Stomach (tissue), 9 donors: Measurements from ENCODE around the gene PTCSC3. TPM values are rescaled to one million over a fixed set of nuclear protein-coding genes. Genes with fewer than 3 reads are reported as not detected.
"Not testable (repeated sequence)": the region's sequence is repeated elsewhere in the genome, so short reads cannot be mapped to it uniquely, and the experiment has no call there.

Experiments used
- DNase-seq, 2 donors: peaks; one replicate each; pipeline versions ENCODE4 v3.0.0 to v3.0.0-alpha.2; 2013 to 2019
- H3K27ac ChIP-seq, 5 donors: fragments of 200-600 bp in 4 of 5; sonication (generic) in 4 of 5; one replicate each; pipeline ENCODE4 v1.5.1; 2013 to 2019; ENCODE audit warnings: mild to moderate bottlenecking in 1 of 5, moderate library complexity in 1 of 5
- H3K27me3 ChIP-seq, 3 donors: fragments of 200-600 bp; sonication (generic); one replicate each; pipeline ENCODE4 v1.5.1; 2017 to 2019; ENCODE audit warnings: mixed run types in 1 of 3
- H3K36me3 ChIP-seq, 4 donors: fragments of 200-600 bp; sonication (generic); 1 replicate in 3 of 4; 2 replicates in 1 of 4; pipeline ENCODE4 v1.5.1; 2016 to 2019
- H3K4me1 ChIP-seq, 4 donors: fragments of 200-600 bp; sonication (generic); one replicate each; pipeline ENCODE4 v1.5.1; 2016 to 2019
- H3K4me3 ChIP-seq, 4 donors: fragments of 200-600 bp; sonication (generic) in 3 of 4; one replicate each; pipeline ENCODE4 v1.5.1; 2016 to 2019; ENCODE audit warnings: mild to moderate bottlenecking in 1 of 4
- H3K9me3 ChIP-seq, 4 donors: fragments of 200-600 bp; sonication (generic); one replicate each; pipeline ENCODE4 v1.5.1; 2016 to 2019
- EP300 ChIP-seq: sonication (generic); formaldehyde crosslinking; IDR thresholded peaks from one replicate; pipeline ENCODE4 v1.6.1; 2017; ENCODE audit warnings: antibody characterized with exemption
- POLR2A ChIP-seq, 4 donors: fragments of 450-650 bp; IDR thresholded peaks; one replicate each; pipeline ENCODE4 v1.6.1; 2016; ENCODE audit warnings: antibody characterized with exemption in 4 of 4, control low read depth in 2 of 4, mild to moderate bottlenecking in 1 of 4, moderate library complexity in 1 of 4
- POLR2AphosphoS5 ChIP-seq, 3 donors: sonication (generic); formaldehyde crosslinking; IDR thresholded peaks; one replicate each; pipeline ENCODE4 v1.6.1; 2016; ENCODE audit warnings: antibody characterized with exemption in 3 of 3
- WGBS, 5 donors: extraction: QIAGEN DNeasy Blood & Tissue Kit in 3 of 5; methylation state at CpG; one replicate each; pipeline versions ENCODE4 v1.1.5 to v1.1.7; 2013 to 2018; 5-methylcytosine and 5-hydroxymethylcytosine counted together
- intact Hi-C: fragments of 100-400 bp; cut with DNase I; formaldehyde crosslinking; loops from one replicate; pipeline ENCODE4 v1.15.1; 2023; ENCODE audit warnings: low total_unique reads
- polyA plus RNA-seq, 3 donors: library from polyadenylated mRNA; stranded (reverse); fragments of 200-250 nt; gene quantifications; one replicate each; pipeline ENCODE4 v1.2.3, GENCODE V29; 2013
- total RNA-seq, 5 donors: library from RNA; depleted of rRNA; stranded (reverse); fragments of >200 nt; gene quantifications; one replicate each; pipeline versions ENCODE4 v1.1.0 to v1.2.3, GENCODE V29; 2014 to 2016
- TF ChIP-seq, protein P1 (sequence below), 7 experiments: fragments of 450-650 bp in 4 of 7; fragments of 200-600 bp in 3 of 7; sonication (generic) in 3 of 7; IDR thresholded peaks; one replicate each; pipeline ENCODE4 v1.5.1; 2016 to 2019; ENCODE audit warnings: antibody characterized with exemption in 7 of 7, control low read depth in 2 of 7, mild to moderate bottlenecking in 1 of 7
- donor health status: healthy with polysubstance abuse.
- donor health status: Bipolar disorder and iron deficiency.
- donor health status: healthy.

Gene PTCSC3
- total and polyA plus RNA-seq, 8 donors = 0.65 TPM; not detected in 7

DNA sequence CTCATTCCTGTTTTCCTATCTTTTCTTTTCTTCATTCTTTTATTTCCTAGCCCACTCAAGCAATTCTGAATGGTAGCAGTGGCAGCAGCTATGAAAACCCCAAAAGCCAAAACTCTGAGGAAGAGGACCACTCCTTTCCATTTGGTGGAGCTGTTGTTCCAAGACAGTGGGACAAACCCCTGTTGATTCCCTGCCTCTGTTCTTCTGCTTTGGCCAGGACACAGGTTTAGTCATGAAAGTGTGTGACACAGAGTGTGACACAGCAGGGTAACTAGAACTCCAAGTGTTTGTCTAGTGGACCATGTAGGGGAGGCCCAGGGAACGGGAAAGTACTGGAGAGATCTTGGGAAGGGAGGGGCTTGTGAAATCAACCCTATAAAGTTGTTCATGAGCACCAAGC is 71.1 kb downstream of the PTCSC3 start:
- TF ChIP-seq POLR2A (IDR thresholded peaks at IDR 0.05) (no peak), EP300 (no peak), POLR2AphosphoS5 (IDR thresholded peaks at IDR 0.05) (no peak)
- TF ChIP-seq, protein P1, sequence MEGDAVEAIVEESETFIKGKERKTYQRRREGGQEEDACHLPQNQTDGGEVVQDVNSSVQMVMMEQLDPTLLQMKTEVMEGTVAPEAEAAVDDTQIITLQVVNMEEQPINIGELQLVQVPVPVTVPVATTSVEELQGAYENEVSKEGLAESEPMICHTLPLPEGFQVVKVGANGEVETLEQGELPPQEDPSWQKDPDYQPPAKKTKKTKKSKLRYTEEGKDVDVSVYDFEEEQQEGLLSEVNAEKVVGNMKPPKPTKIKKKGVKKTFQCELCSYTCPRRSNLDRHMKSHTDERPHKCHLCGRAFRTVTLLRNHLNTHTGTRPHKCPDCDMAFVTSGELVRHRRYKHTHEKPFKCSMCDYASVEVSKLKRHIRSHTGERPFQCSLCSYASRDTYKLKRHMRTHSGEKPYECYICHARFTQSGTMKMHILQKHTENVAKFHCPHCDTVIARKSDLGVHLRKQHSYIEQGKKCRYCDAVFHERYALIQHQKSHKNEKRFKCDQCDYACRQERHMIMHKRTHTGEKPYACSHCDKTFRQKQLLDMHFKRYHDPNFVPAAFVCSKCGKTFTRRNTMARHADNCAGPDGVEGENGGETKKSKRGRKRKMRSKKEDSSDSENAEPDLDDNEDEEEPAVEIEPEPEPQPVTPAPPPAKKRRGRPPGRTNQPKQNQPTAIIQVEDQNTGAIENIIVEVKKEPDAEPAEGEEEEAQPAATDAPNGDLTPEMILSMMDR (IDR thresholded peaks at IDR 0.05) = no peak
- WGBS, 5 donors = 0 to 8% (median 4%) methylated on average over 1 of the region's 1 CpG
- peak in 1 of 2 donors; percentile 12 for DNase-seq
- no peaks in the 10 kb centered on the region for H3K9me3 ChIP-seq
- no peaks in the 10 kb centered on the region for H3K4me1 ChIP-seq
- no peaks in the 10 kb centered on the region for H3K36me3 ChIP-seq
- no peak overlapping the region for H3K4me3 ChIP-seq
- intact Hi-C loops = no loop called here
- no peak overlapping the region for H3K27ac ChIP-seq
- no peaks in the 10 kb centered on the region for H3K27me3 ChIP-seq

DNA sequence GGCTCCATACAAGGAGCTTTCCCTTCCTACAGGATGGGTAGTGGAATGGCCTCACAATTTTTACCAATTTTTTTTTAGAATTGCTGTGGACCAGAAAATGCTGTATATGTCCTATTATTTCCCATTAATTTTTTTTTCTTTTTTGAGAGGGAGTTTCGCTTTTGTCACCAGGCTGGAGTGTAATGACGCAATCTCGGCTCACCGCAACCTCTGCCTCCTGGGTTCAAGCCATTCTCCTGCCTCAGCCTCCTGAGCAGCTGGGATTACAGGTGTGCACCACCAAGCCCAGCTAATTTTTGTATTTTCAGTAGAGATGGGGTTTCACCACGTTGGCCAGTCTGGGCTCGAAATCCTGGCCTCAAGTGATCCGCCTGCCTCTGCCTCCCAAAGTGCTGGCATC is 72.3 kb downstream of the PTCSC3 start:
- H3K36me3 ChIP-seq, intact Hi-C loops, H3K27ac ChIP-seq, H3K27me3 ChIP-seq, H3K4me1 ChIP-seq, H3K4me3 ChIP-seq, H3K9me3 ChIP-seq, DNase-seq: not testable (repeated sequence)
- WGBS, 5 donors = 80 to 86% (median 82%) methylated on average over 6 to 7 of the region's 7 CpGs

DNA sequence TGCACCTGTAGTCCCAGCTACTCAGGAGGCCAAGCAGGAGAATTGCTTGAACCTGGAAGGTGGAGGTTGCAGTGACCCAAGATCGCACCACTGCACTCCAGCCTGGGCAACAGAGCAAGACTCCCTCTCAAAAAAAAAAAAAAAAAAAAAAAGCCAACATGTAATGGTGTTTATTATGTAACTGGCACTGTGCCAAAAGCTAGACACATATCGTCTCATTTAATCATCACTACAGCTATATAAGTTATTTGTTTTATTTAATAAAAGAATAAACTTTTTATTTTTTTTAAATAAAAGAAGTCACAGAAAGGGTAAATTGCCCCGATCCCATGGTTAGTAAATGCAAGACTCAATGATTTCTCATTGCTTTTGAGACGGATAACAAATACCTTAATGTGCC is 76.9 kb downstream of the PTCSC3 start:
- no peaks in the 10 kb centered on the region for H3K36me3 ChIP-seq
- intact Hi-C loops = no loop called here
- no peak overlapping the region for H3K4me3 ChIP-seq
- H3K27me3 ChIP-seq = peaks cover 0 to 6% (median 0%) of the 10 kb centered on the region in 3 donors
- no peaks in the 10 kb centered on the region for H3K9me3 ChIP-seq
- TF ChIP-seq EP300 = no peak
- TF ChIP-seq, protein P1 (IDR thresholded peaks at IDR 0.05) = no peak
- WGBS, 5 donors = 83 to 91% (median 89%) methylated on average over 4 of the region's 4 CpGs
- no peaks in the 10 kb centered on the region for H3K4me1 ChIP-seq
- no peak for DNase-seq
- H3K27ac ChIP-seq = no peak overlapping the region

DNA sequence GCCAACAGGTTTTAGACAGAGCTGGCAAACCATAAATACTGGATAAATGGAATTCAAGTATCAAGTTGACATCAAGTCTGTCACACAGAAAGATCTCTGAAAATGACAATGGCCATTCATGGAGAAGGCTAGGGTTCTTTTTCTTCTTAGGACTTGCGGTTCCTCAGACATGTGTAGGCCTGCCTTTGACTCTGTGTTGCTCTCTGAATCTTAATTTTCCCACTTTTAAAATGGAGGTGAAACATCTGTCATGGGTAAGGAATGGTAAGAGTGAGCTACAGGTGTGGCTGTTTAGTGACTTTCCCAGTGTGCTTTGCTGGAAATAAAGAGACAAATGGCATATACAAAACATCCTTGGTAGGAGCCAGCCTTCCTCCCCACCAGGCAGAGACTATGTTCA is 79.2 kb downstream of the PTCSC3 start:
- DNase-seq = no peak
- WGBS, 5 donors = 91 to 100% (median 100%) methylated on average over 1 of the region's 1 CpG
- Histone ChIP-seq H3K4me3 (no peak overlapping the region), H3K36me3 (no peaks in the 10 kb centered on the region), H3K4me1 (no peaks in the 10 kb centered on the region), H3K9me3 (no peaks in the 10 kb centered on the region), H3K27me3 (peaks cover 0 to 6% (median 0%) of the 10 kb centered on the region in 3 donors), H3K27ac (no peak overlapping the region)
- intact Hi-C loops = no loop called here
- TF ChIP-seq, protein P1 (IDR thresholded peaks at IDR 0.05) = no peak
- TF ChIP-seq POLR2AphosphoS5 (IDR thresholded peaks at IDR 0.05) (no peak), POLR2A (IDR thresholded peaks at IDR 0.05) (no peak), EP300 (no peak)

DNA sequence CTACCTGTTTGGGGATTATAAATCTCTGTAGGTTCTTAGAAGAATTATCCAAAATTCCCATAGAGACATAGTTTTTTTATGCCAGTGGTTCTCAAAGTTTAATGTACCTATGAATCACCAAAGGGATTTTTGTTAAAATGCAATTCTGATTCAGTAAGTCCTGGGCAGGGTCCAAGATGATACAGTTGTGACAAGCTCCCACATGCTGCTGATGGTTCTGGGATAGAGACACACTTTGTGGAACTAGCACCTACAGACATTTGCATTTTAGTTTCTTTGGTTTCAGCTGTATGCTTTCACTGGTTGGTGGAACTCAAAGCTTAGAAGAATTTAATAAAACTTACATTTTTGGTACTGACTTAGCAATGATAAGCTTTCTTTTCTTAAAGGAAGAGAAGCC is 80.4 kb downstream of the PTCSC3 start:
- H3K4me1 ChIP-seq = peaks cover 0 to 6% (median 0%) of the 10 kb centered on the region in 4 donors
- peaks cover 0 to 6% (median 0%) of the 10 kb centered on the region in 3 donors for H3K27me3 ChIP-seq
- H3K27ac ChIP-seq = no peak overlapping the region
- H3K9me3 ChIP-seq = no peaks in the 10 kb centered on the region
- H3K36me3 ChIP-seq = no peaks in the 10 kb centered on the region
- TF ChIP-seq, protein P1 (IDR thresholded peaks at IDR 0.05) = no peak
- TF ChIP-seq POLR2A (IDR thresholded peaks at IDR 0.05) = no peak
- intact Hi-C loops = no loop called here
- no peak overlapping the region for H3K4me3 ChIP-seq
- no peak for DNase-seq
